Activated naive CD4-positive, alpha-beta T cell treated with anti-CD3 and anti-CD28 coated beads, Interleukin-2, amount 50 U/mL, for 72 hours (primary cell): Measurements from ENCODE around the gene TLE7. TPM values are rescaled to one million over a fixed set of nuclear protein-coding genes. Genes with fewer than 3 reads are reported as not detected.
A peak's percentile ranks its signal among the peaks of the same experiment; 100 is the strongest.

Experiments
- ATAC-seq, 2 donors: fragments of 150-1000 bp; cut with Tn5 transposase; 2 replicates each; pipeline ENCODE4 v1.10.0; 2021; ENCODE audit warnings: mild to moderate bottlenecking in 2 of 2, moderate library complexity in 2 of 2
- DNase-seq, 2 donors: peaks; one replicate each; pipeline ENCODE4 v3.0.0; 2021 to 2022; ENCODE audit warnings: low spot score in 2 of 2
- H3K27ac Mint-ChIP-seq, 2 donors: one replicate each; pipeline ENCODE4 v1.8.0; 2022; ENCODE audit warnings: mild to moderate bottlenecking in 2 of 2, mixed read lengths in 2 of 2
- H3K36me3 Mint-ChIP-seq, 2 donors: one replicate each; pipeline ENCODE4 v1.8.0; 2022; ENCODE audit warnings: mixed read lengths in 2 of 2
- H3K9me3 Mint-ChIP-seq, 2 donors: one replicate each; pipeline ENCODE4 v1.8.0; 2022; ENCODE audit warnings: mixed read lengths in 2 of 2
- total RNA-seq, 2 donors: library from RNA; stranded (reverse); gene quantifications; one replicate each; pipeline ENCODE4 v1.2.3, GENCODE V29; 2022

Gene TLE7
- total RNA-seq, 2 donors from 2014 or later = not detected

- H3K27ac Mint-ChIP-seq = no peak overlapping the region
- peaks cover 0 to 5% of the 10 kb centered on the region in 2 donors for H3K9me3 Mint-ChIP-seq
- H3K36me3 Mint-ChIP-seq = peaks cover 0 to 7% of the 10 kb centered on the region in 2 donors
- DNase-seq (no peak), ATAC-seq (no peak)
Observed at GRCh38 chr16:71406724-71407123, 35.1 kb downstream of the TLE7 start.

- Mint-ChIP-seq H3K36me3 (peaks cover 0 to 7% of the 10 kb centered on the region in 2 donors), H3K27ac (no peak overlapping the region), H3K9me3 (peaks cover 0 to 5% of the 10 kb centered on the region in 2 donors)
- ATAC-seq = no peak
- DNase-seq = no peak
Observed at GRCh38 chr16:71406316-71406715, 35.5 kb downstream of the TLE7 start.

- DNase-seq (no peak), ATAC-seq (no peak)
- H3K27ac Mint-ChIP-seq = no peak overlapping the region
Observed at GRCh38 chr16:71404364-71404763, 37.5 kb downstream of the TLE7 start.

GRCh38 chr16:71402674-71403073, 39.2 kb downstream of the TLE7 start:
- H3K9me3 Mint-ChIP-seq = peaks cover 0 to 5% of the 10 kb centered on the region in 2 donors
- H3K36me3 Mint-ChIP-seq = peaks cover 0 to 7% of the 10 kb centered on the region in 2 donors
- no peak for ATAC-seq
- no peak for DNase-seq
- H3K27ac Mint-ChIP-seq = no peak overlapping the region

More at GRCh38 chr16:71404364-71404763, 37.5 kb downstream of the TLE7 start:
- Mint-ChIP-seq H3K36me3 (peaks cover 0 to 7% of the 10 kb centered on the region in 2 donors), H3K9me3 (peaks cover 0 to 5% of the 10 kb centered on the region in 2 donors)

- Mint-ChIP-seq H3K36me3 (peaks cover 0 to 7% of the 10 kb centered on the region in 2 donors), H3K27ac (no peak overlapping the region), H3K9me3 (peaks cover 0 to 5% of the 10 kb centered on the region in 2 donors)
- DNase-seq (no peak), ATAC-seq (no peak)
Observed at GRCh38 chr16:71402007-71402406, 39.8 kb downstream of the TLE7 start.

- DNase-seq (no peak), ATAC-seq (no peak)
- H3K9me3 Mint-ChIP-seq = peaks cover 0 to 5% of the 10 kb centered on the region in 2 donors
- H3K27ac Mint-ChIP-seq = no peak overlapping the region
- peaks cover 0 to 7% of the 10 kb centered on the region in 2 donors for H3K36me3 Mint-ChIP-seq
Observed at GRCh38 chr16:71399801-71400563, 41.9 kb downstream of the TLE7 start.

GRCh38 chr16:71396594-71396993, 45.3 kb downstream of the TLE7 start:
- Mint-ChIP-seq H3K36me3 (no peaks in the 10 kb centered on the region), H3K27ac (no peak overlapping the region), H3K9me3 (no peaks in the 10 kb centered on the region)
- DNase-seq (no peak), ATAC-seq (no peak)

GRCh38 chr16:71389330-71389729, 52.5 kb downstream of the TLE7 start:
- Mint-ChIP-seq H3K36me3 (no peaks in the 10 kb centered on the region), H3K9me3 (no peaks in the 10 kb centered on the region), H3K27ac (no peak overlapping the region)
- DNase-seq (no peak), ATAC-seq (no peak)

GRCh38 chr16:71387045-71387871, 54.6 kb downstream of the TLE7 start:
- H3K27ac Mint-ChIP-seq = peak overlapping the region in 1 of 2 donors; percentile 45
- DNase-seq (no peak), ATAC-seq (no peak)
- no peaks in the 10 kb centered on the region for H3K9me3 Mint-ChIP-seq
- H3K36me3 Mint-ChIP-seq = no peaks in the 10 kb centered on the region

GRCh38 chr16:71384073-71384724, 57.7 kb downstream of the TLE7 start:
- H3K9me3 Mint-ChIP-seq = no peaks in the 10 kb centered on the region
- ATAC-seq (peak in 1 of 2 donors; percentile 51), DNase-seq (no peak)
- H3K27ac Mint-ChIP-seq = peak overlapping the region in 1 of 2 donors; percentile 4
- H3K36me3 Mint-ChIP-seq = no peaks in the 10 kb centered on the region

GRCh38 chr16:71383054-71383773, 58.6 kb downstream of the TLE7 start:
- ATAC-seq (peak; percentile 24 to 84), DNase-seq (peak in 1 of 2 donors; percentile 8)
- no peaks in the 10 kb centered on the region for H3K36me3 Mint-ChIP-seq
- no peaks in the 10 kb centered on the region for H3K9me3 Mint-ChIP-seq
- H3K27ac Mint-ChIP-seq = no peak overlapping the region

- no peak for ATAC-seq
- no peak overlapping the region for H3K27ac Mint-ChIP-seq
- no peaks in the 10 kb centered on the region for H3K36me3 Mint-ChIP-seq
- peaks cover 0 to 4% of the 10 kb centered on the region in 2 donors for H3K9me3 Mint-ChIP-seq
- no peak for DNase-seq
Observed at GRCh38 chr16:71380831-71381230, 61.0 kb downstream of the TLE7 start.

Other genes with a start within 250 kb of the TLE7 start
- under 1 TPM; 0.16 to 0.31 TPM for gene HYDIN, start 211.3 kb downstream of the TLE7 start, total RNA-seq
- gene CMTR2, start 152.7 kb downstream of the TLE7 start, total RNA-seq = 10 to 100 TPM; 16.3 to 17.5 TPM
- not detected for gene CALB2, start 83.3 kb downstream of the TLE7 start, total RNA-seq
- 1 to 10 TPM; 4.5 to 9.5 TPM for gene ZNF23, start 20.2 kb upstream of the TLE7 start, total RNA-seq
- 1 to 10 TPM; 1.1 to 2.4 TPM for gene ZNF19, start 47.3 kb upstream of the TLE7 start, total RNA-seq
- gene CHST4, start 84.4 kb upstream of the TLE7 start, total RNA-seq = not detected
- not detected for gene TAT, start 135.0 kb upstream of the TLE7 start, total RNA-seq
- not detected for gene MARVELD3, start 184.1 kb upstream of the TLE7 start, total RNA-seq